ENCODE results near the gene RTL5. TPM values are rescaled to one million over a fixed set of nuclear protein-coding genes. Genes with fewer than 3 reads are reported as not detected.

Gene RTL5
- polyA plus RNA-seq, 12 donors, result 8.7 to 14.1 (median 11.1) TPM; not detected in 1

DNA sequence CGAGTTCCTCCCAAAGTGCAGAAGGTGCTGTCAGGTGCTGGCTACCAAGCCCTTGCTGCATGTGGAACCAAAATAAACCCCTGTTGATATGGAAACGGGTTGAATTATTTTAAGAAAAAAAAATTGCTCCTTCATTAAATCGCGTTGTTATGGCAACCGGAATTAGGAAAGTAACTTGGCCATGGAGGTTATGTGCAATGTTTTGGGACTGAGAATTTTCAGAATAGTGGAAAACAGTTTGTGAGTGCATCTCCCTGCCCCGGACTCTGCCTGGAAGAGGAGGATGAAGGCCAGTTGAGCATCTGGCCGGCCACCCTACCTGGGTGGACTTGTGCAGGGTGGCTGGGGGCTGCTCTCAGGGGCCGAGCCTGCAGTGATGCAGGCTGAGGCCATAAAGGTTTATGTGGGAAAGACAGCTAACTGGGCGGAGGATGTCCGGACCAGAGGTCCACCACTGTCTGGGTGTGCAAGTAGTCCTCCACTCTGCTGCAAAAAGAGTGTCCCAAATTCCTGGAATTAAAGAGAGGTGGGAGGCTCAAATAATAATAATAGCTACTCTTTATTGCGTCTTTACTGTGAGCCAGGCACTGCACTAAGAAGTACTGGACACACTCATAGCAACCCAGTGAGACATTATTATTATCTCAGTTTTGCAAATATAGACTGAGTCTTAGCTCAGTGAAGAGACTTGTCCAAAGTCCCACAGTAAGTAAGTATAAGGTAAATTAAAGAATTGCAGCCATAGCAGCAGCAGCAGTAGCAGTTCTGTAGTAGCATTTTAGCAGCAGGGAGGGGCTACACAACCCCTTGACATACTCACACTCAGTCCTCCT lies 20.6 kb downstream of the RTL5 start:
- DNase-seq, result no peak

DNA sequence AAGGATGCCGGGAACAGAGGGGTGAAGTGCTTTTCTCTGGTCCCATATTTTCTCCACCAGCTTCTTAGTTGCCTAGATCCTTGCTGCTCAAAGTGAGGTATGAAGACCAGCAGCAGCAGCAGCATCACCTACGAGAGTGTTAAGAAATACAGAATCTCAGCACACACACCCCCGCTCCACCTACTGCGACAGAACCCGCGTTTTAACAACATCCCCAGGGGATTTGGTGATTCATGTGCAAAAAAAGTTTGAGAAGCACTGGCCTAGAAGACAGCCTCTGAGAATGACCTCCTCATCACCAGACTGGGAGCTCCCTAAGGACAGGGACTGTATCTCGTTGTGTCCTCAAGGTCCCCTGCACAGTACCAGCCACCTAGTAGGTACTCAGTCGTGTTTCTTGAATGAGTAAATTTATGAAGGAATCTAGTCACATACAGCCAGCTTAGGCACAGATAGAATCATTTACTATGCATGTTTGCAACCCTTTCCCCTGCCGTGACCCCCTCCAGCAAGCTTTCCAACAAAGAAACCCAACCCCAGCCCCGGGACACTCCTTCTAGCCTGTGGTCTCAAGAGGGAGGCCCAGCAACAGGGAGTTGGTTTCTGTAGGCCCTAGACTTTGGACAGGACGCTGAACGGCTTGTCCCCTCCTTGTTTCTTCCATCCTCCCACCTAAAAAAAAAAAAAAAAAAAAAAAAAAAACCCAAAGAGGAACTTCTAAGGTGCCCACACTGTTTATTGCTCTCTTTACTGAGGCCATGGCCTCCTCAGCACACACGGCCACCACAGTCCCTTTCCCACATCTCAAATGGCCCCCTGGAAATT lies 21.5 kb downstream of the RTL5 start:
- DNase-seq, result no peak

DNA sequence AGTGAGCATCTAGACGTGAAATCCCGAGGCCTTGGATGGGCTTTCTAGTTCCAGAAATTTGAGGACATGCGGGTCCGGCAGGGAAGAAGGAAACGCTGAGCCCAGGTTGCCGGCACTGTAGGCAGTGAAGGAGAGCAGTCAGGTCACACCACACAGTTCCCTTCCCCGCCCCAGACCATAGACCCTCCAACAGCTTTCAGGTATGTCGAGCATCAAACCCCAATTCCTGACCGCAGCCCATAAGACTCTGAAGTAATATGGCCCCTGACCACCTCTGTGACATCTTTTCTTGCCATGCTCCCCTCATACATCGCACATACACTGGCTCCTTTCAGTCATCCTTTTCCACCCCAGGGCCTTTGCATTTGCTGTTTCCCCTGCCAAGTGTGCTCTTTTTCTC lies 23.0 kb downstream of the RTL5 start:
- no peak for DNase-seq

DNA sequence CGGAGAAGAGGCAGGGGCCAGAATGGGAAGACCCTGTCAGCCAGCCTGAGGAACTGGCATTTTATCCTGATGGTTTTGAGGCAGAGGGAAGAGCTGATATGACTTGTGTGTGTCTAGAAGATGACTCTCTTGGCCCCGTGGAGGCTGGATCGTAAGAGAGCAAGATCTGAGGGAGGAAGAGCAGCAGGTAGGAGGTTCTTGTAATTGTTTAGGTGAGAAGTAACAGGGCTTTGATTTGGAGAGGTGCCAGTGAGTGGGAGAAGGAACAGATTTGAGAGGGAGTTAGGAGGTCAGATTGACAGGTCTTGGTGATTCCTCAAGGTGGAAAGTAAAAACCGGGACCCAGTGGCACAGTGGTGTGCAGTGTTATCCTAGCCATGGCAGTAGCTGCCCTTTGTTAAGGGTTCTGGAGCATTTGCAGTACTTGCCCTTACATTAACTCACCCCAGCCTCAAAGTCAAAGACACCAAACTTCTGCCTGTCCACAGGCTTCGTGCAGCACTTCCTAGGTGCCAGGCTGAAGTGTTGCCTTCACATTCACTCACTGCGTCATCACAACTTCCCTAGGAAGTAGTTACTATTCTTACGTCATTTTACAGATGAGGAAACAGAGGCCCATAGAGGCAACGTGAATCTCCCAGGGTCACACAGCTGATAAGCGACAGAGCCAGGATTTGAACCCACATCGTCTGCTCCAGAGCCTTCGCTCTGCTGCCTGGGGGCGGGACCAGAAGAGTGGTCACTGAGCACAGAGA lies 23.7 kb downstream of the RTL5 start:
- no peak for DNase-seq

DNA sequence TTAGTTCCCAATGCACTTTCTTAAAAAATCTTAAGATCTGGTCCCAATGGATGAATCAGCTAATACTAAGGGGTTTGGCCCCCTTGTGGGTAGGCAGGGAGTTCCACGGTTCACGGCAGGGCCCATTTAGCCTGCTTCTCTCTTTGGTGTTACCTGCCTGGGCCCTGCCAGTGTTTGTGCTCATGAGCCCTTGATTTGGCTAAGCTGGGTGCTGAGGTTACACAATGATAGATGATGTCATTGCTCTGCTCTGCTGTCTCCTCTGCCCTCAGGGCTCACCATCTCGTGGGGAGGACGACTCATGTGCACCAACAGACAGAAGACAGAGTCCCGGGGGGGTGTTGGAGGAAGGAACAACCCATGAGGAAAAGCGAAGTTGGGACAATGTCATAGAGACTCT lies 24.4 kb downstream of the RTL5 start:
- DNase-seq, result no peak

DNA sequence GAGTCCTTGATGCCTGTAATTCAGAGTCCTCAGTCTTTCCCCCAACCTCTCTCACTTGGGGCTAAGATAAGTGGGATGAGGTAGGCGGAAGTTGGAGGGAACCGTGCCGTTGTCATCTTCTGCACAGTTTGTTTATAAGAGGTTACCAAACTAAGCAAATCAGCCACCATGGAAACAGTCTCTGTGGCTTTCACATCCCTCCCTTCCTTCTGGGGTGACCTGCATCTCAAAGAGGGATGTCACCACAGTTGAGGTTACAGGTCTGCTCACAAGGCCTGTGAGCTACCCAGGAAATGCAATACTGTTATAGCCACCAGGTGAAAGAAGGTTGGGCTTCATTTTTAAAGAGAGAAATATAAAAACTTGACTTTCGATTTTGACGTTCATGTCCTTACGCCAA lies 26.3 kb downstream of the RTL5 start:
- no peak for DNase-seq

DNA sequence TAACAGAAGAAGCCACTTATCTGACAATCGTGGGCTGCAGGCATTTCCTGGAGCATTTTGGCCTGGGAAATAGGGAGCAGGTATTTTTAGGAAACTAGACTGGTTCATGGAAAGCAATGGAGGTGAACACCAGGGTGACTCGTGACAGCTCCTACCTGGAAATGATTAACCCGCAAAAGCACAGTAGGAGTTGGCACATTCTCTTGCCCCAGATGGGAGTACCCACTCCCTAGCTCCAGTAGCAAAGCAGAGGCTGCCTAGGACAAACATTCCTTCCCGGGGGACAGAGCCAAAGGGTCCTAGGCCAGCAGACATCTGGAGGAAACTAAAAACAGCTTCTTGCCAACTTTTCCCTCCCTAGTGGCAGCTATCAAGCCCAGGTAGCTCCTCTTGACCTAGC lies 29.0 kb downstream of the RTL5 start:
- DNase-seq, result no peak

DNA sequence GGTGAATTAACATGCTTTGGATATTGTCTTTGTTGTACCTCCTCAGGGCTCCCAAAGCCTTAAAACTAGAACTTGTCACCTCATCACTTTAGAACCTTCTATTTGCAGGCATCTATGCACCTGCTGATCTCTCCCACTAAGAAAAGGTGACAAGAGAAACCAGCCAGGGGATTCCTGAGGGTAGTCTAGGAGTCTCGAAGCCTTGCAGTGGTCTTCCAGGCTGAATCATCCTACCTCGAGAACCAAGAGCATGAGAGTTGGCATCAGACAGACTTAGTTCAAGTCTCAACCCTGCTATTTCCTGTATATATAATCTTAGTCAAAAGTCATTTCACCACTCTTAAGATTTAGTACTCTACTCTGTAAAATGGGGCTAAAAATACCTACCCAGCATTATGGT lies 29.6 kb downstream of the RTL5 start:
- no peak for DNase-seq

DNA sequence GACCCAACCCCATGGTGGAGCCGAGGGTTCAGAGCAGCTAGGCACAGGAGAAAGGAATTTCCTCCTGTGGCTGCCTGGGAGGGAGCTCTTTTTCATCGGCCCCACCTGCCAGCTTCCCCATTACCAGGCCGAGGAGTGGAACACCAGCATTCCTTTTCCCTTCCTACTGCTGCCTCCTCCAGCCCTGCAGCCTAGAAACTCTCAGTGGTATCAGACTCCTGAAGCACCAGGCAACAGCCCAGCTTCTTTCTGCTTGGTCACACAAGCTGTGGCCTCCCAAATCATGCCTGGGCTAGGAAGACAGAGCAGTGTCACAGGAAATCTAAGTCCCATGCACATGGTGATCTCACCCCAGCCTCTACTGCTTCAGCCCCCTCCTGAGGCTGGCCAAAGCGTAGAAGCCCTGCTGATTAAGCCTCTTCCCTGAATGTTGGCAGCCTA lies 30.1 kb downstream of the RTL5 start:
- DNase-seq, result no peak

DNA sequence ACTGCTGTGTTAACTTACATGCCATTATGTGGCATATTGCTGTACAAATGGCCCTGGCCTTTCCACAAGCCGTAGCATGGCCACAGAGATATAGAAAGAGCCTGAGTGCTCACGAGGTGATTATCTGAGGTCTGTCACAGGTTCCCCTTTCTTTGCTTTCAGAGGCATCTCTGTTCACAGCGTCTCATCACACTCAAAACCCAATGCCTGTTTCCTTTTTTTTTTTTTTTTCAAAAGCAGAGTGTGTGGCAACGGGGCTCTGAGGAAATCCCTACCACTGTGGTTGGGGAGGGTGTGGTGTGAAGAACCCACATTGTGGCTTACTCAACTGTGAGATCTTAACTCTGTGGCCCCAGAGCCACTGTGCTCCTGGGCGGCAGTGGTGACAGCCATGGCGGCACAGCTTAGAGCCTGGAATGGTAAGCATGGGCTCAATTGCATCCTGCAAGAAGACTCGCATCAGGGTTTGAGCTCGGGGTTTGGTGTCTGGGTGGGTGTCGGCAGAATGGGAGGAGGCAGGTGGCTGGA lies 30.8 kb downstream of the RTL5 start:
- DNase-seq, result no peak

DNA sequence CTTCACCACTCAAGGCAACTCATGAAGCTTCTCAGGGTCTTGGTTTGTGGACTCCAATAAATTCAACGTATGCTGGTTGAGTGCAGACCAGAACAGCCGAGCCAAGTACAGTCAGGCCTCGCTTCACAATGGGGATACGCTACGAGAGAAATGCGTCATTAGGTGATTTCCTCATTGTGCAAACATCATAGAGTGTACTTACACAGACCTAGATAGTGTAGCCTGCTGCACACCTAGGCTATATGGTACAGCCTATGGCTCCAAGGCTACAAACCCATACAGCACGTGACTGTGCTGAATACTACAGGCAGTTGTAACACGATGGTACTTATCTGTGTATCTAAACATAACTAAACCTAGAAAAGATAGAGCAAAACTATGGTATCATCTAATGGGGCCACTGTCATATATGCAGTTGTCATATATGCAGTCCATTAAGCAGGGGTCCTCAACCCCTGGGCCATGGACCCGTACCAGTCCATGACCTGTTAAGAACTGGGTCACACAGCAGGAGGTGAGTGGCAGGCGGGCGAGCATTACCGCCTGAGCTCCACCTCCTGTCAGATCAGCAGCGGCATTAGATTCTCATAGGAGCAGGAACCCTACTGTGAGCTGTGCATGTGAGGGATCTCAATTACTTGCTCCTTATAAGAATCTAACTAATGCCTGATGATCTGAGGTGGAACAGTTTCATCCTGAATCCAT lies 31.5 kb downstream of the RTL5 start:
- DNase-seq, result no peak

DNA sequence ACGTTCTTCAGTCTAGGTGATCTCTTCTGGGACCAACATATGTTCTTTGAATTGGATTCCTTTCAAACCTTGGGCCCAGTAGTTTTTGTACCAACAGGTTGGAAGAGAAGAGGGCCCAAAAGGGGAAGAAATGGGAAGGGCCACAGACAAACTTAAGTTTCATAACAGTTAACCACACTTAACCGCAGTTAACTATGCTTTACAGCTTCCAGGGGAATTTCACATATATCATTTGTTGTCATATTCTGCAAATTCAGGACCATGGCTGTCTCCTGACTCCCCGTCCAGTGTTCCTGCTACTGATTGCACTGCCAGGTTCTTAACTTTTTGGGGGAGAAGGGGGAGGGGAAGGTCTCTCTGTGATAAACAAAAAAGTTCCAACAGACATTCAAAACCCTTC lies 34.6 kb downstream of the RTL5 start:
- no peak for DNase-seq

DNA sequence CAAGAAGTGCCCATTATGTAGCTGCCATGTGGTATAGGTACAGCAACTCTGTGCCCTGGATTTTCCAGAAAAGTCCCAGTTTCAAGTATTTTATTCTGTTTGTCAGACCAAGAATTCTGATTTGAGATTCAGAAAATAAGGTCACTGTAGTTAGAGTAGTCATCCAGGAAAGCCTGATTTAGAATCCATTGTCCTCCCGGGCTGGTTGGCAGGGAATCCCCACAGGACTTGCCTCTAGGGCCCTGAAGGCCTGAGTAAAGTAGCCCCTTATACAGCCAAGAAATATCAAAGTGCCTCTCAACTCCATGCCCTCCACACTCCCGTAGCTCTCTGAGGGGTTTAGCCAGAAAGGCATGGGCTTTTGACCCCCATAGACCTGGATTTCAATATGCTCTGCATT lies 36.3 kb downstream of the RTL5 start:
- no peak for DNase-seq

DNA sequence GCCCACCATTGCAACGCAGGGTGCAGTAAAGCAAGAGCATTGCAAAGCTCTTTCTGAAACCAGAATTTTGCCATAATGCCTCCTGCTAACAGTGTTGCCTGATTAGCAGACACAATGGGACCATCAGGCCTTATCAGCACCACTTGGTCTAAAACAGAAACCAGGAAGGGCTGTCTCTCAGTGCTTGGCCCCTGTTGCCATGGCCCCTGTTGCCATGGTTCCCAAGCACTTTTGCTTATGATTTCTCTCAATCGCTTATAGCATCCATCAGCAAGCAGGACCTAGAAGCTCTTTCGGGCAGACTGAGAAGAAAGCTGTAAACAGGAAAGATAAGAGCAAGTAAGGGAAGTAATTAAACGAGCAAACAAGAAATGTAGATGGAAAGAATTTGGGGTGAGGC lies 36.8 kb downstream of the RTL5 start:
- no peak for DNase-seq

DNA sequence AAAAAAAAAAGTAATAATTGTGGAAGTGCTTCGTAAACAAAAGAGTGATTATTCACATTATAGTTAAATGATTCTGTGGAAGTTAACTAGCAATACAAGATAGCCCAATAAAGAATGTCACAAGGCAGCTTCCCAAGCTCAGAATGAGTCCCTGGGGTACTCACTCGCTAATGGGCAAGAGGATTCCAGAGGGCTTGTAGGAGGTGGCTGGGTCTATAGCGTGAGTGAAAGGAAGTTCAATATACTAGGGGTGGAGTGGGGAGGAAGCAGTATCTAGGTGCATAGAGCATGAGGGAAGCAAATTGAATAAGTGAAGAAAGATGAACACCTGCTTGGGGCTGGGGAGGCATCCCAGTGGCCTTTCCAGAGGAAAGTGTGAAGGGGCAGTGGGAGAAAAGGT lies 42.5 kb downstream of the RTL5 start:
- DNase-seq, result no peak

DNA sequence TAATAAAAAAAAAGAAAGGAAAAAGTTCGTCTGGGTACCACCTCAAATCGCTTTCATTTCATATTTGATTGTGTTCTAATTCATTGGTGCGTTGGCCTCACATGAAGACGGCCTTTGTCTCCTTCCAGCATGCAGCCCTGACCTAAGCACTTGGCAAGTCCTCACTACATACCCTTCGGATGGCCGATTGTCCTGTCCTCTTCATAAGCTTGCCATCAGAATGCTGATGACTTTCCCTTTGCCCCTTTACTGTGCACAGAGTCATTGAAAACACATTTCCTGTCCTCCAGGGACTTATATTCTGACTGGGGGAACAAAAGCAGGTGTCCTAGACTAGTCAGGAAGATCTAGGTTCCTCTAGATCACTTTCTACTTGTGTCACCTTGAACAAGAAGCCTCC lies 43.0 kb downstream of the RTL5 start:
- no peak for DNase-seq

DNA sequence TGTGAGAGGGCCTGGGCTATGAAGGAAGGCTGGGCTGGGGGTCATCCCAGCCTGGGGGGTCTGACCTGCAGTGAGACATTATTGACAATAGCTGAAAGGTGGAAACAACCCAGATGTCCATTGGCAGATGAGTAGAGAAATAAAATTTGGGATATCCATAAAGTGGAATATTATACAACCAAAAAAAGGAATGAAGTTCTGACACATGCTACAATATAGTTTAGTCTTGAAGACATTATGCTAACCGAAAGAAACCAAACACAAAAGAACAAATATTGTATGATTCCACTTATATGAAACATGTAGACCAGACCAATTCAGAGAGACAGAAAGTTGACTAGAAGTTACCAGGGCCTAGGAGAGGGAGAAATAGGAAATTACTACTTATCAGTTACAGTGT lies 44.7 kb downstream of the RTL5 start:
- DNase-seq, result no peak

DNA sequence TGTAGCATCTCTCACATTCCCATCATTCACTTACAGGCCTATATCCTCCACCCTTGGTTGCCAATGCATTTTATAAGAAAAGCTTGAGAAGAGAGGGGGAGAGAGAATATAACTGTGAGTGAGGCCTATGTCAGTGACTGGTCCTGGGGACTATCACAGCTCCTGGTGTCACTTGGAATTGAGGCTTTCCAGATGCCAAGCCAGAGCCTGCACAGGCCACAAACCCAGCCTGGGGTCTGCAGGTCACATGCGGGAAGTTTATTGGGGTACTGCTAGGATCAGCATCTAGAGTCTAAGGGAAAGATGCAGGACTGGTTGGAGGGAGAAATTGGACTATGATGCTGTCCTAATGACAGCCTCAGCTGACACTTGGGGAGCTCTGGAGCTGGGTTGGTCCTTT lies 47.6 kb downstream of the RTL5 start:
- no peak for DNase-seq

DNA sequence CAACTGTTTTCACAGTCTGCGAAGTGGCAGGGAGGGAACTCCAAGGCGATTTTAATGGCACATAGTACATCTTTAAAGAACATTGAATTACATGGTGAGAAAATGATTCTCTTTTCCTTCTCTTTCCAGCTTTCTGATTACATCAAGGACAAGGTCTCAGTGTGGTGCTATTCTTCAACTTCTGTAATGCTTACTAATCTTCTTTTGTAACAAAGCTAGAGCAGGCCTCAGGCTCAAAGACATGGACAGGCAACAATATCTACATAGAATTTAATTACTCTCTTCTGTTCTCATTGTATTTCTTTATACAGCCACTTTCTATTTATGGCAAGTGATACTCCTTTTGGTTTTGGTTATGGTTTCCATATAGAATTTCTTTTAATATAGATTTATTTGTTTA lies 48.4 kb downstream of the RTL5 start:
- DNase-seq, result no peak

DNA sequence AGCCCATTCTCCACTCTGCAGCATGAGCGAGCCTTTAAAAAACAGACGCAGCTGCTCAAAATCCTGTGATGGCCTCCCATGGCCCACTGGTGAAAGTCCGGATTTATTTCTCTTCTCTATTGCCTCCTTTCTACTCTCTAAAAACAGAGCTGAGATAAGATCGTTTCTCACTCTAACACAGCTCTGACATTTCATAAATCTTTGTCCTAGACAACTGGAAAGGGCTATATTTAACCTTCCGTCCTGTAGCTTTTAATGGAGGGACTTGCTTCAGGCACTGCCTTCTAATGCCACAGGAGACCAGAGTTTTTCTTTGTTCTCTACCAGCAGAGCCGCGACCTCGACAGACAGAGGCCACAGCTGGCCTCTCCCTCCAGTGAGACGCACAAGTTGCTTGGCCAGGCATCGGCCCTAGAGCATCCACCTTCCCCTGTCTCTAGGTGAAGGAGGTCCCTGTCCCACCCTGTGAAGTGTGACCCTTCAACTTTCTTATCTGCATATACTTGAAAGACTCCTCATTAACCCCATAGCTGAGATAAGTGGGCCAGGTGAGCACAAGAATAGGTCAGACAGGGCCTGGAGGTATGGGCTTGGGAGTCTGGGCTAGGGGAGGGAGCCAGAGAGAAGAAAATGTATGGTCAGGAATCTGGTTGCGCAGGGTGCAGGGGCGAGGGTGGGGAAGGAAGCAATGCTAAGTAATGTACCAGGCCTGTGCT lies 50.0 kb downstream of the RTL5 start:
- DNase-seq, result no peak

DNA sequence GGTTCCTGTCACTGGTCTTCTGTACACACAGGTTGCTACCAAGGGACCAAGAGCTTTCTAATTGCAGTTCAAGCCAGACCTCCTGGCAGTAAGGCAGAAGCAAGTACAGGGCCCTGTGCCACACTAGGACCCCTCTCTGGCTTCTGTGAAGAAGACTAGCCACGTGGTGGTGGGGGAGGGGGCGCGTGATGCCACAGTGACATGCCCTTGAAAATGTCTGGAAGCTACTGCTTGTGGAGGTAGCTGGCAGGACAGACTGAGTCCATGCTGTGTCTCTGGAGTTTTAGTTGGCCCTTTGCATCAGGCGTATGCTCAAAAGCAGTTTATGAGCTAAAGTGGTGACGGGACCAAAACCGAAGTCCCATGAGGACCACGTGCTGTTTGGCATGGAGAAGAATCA lies 50.9 kb downstream of the RTL5 start:
- no peak for DNase-seq
